Progenitor cell of endocrine pancreas (in vitro differentiated cells): Measurements from ENCODE around the gene UTP11. TPM values are rescaled to one million over a fixed set of nuclear protein-coding genes. Genes with fewer than 3 reads are reported as not detected.
"Not testable (repeated sequence)": the region's sequence is repeated elsewhere in the genome, so short reads cannot be mapped to it uniquely, and the experiment has no call there.

ENCODE experiments used
- DNase-seq: peaks from one replicate; pipeline ENCODE4 v3.0.0; 2021; ENCODE audit warnings: low spot score; ENCODE audit not compliant: unreplicated experiment
- H3K27ac Mint-ChIP-seq: 2 replicates; pipeline ENCODE4 v1.8.0; 2021; ENCODE audit warnings: mild to moderate bottlenecking, moderate library complexity, mixed read lengths
- H3K27me3 Mint-ChIP-seq: 2 replicates; pipeline ENCODE4 v1.8.0; 2021; ENCODE audit warnings: mixed read lengths
- H3K36me3 Mint-ChIP-seq: 2 replicates; pipeline ENCODE4 v1.8.0; 2022; ENCODE audit warnings: mixed read lengths; ENCODE audit not compliant: insufficient read depth
- H3K4me1 Mint-ChIP-seq: 2 replicates; pipeline ENCODE4 v1.8.0; 2021; ENCODE audit warnings: low read depth, mixed read lengths
- H3K4me3 Mint-ChIP-seq: 2 replicates; pipeline ENCODE4 v1.8.0; 2021; ENCODE audit warnings: low read depth, mild to moderate bottlenecking, moderate library complexity, mixed read lengths
- H3K9me3 Mint-ChIP-seq: 2 replicates; pipeline ENCODE4 v1.8.0; 2021; ENCODE audit warnings: low read depth, mixed read lengths
- total RNA-seq: library from RNA; stranded (reverse); gene quantifications from 2 replicates; pipeline ENCODE4 v1.2.1, GENCODE V29; 2021
- TF ChIP-seq, protein P1 (sequence below): fragments of 200-600 bp; sonication (generic); IDR thresholded peaks from one replicate; pipeline ENCODE4 v1.5.0; 2021; ENCODE audit warnings: antibody characterized with exemption, mild to moderate bottlenecking; ENCODE audit not compliant: unreplicated experiment

The UTP11 gene
- total RNA-seq, 1 donor from 2014 or later, result 23.8 TPM

DNA sequence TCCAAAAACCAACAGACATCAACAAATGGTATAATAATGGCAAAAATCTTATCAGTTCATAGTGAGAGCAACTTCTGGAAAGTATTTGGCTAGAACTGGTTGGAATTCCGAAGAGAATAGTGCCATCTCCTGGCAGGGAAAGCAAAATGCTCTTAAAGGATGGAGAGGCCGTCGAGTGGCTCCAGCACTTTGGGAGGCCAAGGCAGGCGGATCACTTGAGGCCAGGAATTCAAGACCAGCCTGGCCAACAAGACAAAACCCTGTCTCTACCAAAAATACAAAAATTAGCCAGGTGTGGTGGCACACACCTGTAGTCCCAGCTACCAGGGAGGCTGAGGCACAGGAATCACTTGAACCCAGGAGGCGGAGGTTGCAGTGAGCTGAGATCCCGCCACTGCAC, 37.5 kb upstream of the UTP11 start:
- H3K4me3 Mint-ChIP-seq, H3K27ac Mint-ChIP-seq, H3K27me3 Mint-ChIP-seq, DNase-seq, H3K4me1 Mint-ChIP-seq, H3K9me3 Mint-ChIP-seq: not testable (repeated sequence)
- peaks cover 52% of the 10 kb centered on the region for H3K36me3 Mint-ChIP-seq
- TF ChIP-seq, protein P1, sequence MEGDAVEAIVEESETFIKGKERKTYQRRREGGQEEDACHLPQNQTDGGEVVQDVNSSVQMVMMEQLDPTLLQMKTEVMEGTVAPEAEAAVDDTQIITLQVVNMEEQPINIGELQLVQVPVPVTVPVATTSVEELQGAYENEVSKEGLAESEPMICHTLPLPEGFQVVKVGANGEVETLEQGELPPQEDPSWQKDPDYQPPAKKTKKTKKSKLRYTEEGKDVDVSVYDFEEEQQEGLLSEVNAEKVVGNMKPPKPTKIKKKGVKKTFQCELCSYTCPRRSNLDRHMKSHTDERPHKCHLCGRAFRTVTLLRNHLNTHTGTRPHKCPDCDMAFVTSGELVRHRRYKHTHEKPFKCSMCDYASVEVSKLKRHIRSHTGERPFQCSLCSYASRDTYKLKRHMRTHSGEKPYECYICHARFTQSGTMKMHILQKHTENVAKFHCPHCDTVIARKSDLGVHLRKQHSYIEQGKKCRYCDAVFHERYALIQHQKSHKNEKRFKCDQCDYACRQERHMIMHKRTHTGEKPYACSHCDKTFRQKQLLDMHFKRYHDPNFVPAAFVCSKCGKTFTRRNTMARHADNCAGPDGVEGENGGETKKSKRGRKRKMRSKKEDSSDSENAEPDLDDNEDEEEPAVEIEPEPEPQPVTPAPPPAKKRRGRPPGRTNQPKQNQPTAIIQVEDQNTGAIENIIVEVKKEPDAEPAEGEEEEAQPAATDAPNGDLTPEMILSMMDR, result peak; percentile 73

DNA sequence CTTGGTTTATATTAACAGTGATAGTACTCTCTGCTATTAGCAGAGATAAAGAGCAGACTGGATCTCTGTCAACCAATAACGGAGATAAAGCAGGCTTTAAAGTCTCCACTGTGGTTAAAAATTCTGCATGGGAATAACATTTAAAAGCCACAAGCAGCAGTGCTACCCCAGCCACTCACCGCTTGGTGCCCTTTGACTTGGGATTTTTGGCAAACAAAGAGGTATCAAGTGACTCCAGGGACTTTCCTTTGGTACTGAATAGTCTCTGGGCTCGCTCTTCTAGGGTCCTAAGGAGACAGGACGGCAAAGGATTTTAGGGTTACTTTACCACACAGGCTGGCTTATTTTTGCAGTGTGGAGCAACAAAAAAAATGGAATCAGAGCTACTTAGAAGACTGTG, 34.0 kb upstream of the UTP11 start:
- TF ChIP-seq, protein P1, result no peak
- H3K9me3 Mint-ChIP-seq, result peaks cover 3% of the 10 kb centered on the region
- no peak overlapping the region for H3K27ac Mint-ChIP-seq
- no peak overlapping the region for H3K4me3 Mint-ChIP-seq
- DNase-seq, result no peak
- H3K4me1 Mint-ChIP-seq, result no peaks in the 10 kb centered on the region
- no peaks in the 10 kb centered on the region for H3K27me3 Mint-ChIP-seq
- peaks cover 40% of the 10 kb centered on the region for H3K36me3 Mint-ChIP-seq

DNA sequence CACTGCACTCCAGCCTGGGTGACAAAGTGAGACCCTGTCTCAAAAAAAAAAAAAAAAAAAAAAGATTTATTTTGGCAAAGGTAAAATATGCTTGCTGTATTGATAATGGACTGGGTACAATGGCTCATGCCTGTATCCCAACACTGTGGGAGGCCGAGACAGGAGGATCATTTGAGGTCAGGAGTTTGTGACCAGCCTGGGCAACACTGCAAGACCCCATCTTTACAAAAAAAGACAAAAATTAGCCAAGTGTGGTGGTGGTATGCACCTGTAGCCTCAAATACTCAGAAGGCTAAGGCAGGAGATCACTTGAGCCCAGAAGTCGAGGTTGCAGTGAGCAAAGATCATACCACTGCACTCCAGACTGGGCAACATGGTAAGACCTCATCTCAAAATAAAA, 29.0 kb upstream of the UTP11 start:
- Mint-ChIP-seq H3K27ac (no peak overlapping the region), H3K4me1 (peaks cover 2% of the 10 kb centered on the region), H3K27me3 (no peaks in the 10 kb centered on the region), H3K9me3 (no peaks in the 10 kb centered on the region), H3K36me3 (peaks cover 28% of the 10 kb centered on the region), H3K4me3 (no peak overlapping the region)
- no peak for DNase-seq
- TF ChIP-seq, protein P1, result no peak

DNA sequence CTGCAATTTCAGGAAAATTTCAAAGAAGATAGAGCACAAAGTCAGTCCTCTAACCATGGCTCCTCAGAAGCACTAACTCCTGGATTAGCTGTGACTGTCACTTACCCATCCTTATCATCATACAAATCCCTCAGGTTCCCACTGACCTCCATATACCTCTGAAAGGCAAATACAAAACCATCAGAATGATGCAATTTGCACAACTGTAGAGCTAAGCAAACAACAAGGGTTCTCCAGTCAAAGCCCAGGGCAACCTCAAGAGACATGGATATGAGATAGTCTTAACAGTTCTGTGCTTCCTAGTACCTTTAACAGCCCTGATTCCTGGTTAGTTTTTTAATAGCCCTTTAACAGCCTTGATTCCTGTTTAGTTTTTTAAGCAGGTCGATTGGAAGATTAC, 24.9 kb upstream of the UTP11 start:
- no peaks in the 10 kb centered on the region for H3K27me3 Mint-ChIP-seq
- TF ChIP-seq, protein P1, result no peak
- no peaks in the 10 kb centered on the region for H3K9me3 Mint-ChIP-seq
- DNase-seq, result no peak
- H3K36me3 Mint-ChIP-seq, result peaks cover 7% of the 10 kb centered on the region
- H3K4me3 Mint-ChIP-seq, result no peak overlapping the region
- peaks cover 10% of the 10 kb centered on the region for H3K4me1 Mint-ChIP-seq
- no peak overlapping the region for H3K27ac Mint-ChIP-seq

DNA sequence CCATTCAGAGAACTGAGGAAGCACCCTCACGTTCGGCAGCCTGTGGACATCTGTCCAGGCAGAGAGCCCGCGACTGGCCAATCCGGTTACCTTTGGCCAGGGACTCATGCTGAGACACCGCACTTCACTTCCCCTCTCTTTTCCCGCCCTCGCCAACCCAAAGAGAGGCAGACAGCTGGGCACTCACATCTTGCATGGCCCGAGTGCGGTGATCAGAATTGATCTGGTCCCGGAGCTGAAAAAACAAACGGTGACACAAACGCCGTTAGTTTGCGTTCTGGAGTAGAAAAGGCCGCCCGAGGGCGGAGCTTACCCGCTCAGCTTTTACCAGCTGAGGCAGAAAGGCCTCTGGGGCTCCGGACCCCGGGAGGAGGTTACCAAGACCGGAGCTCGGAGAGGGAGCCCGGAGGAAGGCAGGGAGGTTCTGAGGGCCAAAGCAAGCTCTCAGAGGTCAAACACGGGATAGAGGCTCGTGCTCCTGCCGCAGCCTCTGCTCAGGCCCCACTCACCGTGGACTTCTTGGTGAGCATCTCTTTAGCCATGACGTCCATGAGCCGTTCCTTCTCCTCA, 23.1 kb upstream of the UTP11 start:
- TF ChIP-seq, protein P1, result no peak
- H3K27ac Mint-ChIP-seq, result peak overlapping the region; percentile 93
- peaks cover 10% of the 10 kb centered on the region for H3K4me1 Mint-ChIP-seq
- DNase-seq, result no peak
- H3K4me3 Mint-ChIP-seq, result peak overlapping the region; percentile 92
- H3K36me3 Mint-ChIP-seq, result peaks cover 5% of the 10 kb centered on the region
- H3K9me3 Mint-ChIP-seq, result no peaks in the 10 kb centered on the region
- H3K27me3 Mint-ChIP-seq, result no peaks in the 10 kb centered on the region
